Caki2 (cell line): ENCODE results near the gene RPS27A. TPM values are rescaled to one million over a fixed set of nuclear protein-coding genes. Genes with fewer than 3 reads are reported as not detected.
A peak's percentile ranks its signal among the peaks of the same experiment; 100 is the strongest.
"Not testable (repeated sequence)": the region's sequence is repeated elsewhere in the genome, so short reads cannot be mapped to it uniquely, and the experiment has no call there.

ENCODE experiments used
- DNase-seq: peaks from one replicate; pipeline ENCODE4 v3.0.0-alpha.2; 2015; ENCODE audit warnings: low read depth
- in situ Hi-C: cut with HindIII; loops from 2 replicates; pipeline ENCODE4 v1.10.0; 2016; ENCODE audit warnings: low sequenced_read_pairs, low pct_unique_long_range_greater_than_20kb, mixed read lengths
- total RNA-seq: library from RNA; depleted of rRNA; stranded (reverse); fragments of >200 nt; shearing (Covaris generic); gene quantifications from 2 replicates; pipeline ENCODE4 v1.2.3, GENCODE V29; 2014; ENCODE audit warnings: low replicate concordance; rRNA removed

The RPS27A gene
- 1,837 and 2,150 TPM in 2 replicates for total RNA-seq

GRCh38 chr2:55232084-55232862 lies at the start of gene RPS27A, which contains the start of gene CLHC1:
TSS of gene RPS27A (plus strand) at chr2:55232688. CDS start at chr2:55232825, 137 bp downstream.
TSS of gene CLHC1 (minus strand) at chr2:55232293. CDS start at chr2:55222411, 9,882 bp downstream.
- peak; percentile 95 for DNase-seq
- in situ Hi-C loops = no loop called here

GRCh38 chr2:55186837-55187236 lies 45.7 kb upstream of the RPS27A start:
- DNase-seq, in situ Hi-C loops: not testable (repeated sequence)

- in situ Hi-C loops, DNase-seq: not testable (repeated sequence)
These were observed 40.6 kb upstream of the RPS27A start for GRCh38 chr2:55191888-55192287.

GRCh38 chr2:55196526-55196925 lies 36.0 kb upstream of the RPS27A start:
- in situ Hi-C loops = no loop called here

GRCh38 chr2:55200416-55200815 lies 32.1 kb upstream of the RPS27A start:
- no peak for DNase-seq
- in situ Hi-C loops = no loop called here

More at GRCh38 chr2:55196526-55196925, 36.0 kb upstream of the RPS27A start:
- no peak for DNase-seq

GRCh38 chr2:55204536-55204935 lies 28.0 kb upstream of the RPS27A start:
- no peak for DNase-seq
- in situ Hi-C loops = no loop called here

GRCh38 chr2:55204950-55205349 lies 27.5 kb upstream of the RPS27A start:
- in situ Hi-C loops = no loop called here
- DNase-seq = no peak

GRCh38 chr2:55213822-55214221 lies 18.7 kb upstream of the RPS27A start:
- in situ Hi-C loops = no loop called here
- DNase-seq = no peak

GRCh38 chr2:55223958-55224760 lies 8.3 kb upstream of the RPS27A start:
- no peak for DNase-seq
- in situ Hi-C loops = no loop called here

GRCh38 chr2:55224761-55225261 lies 7.7 kb upstream of the RPS27A start:
- in situ Hi-C loops = no loop called here
- no peak for DNase-seq

GRCh38 chr2:55225481-55226020 lies 6.9 kb upstream of the RPS27A start:
- in situ Hi-C loops = no loop called here
- no peak for DNase-seq

- DNase-seq, in situ Hi-C loops: not testable (repeated sequence)
These were observed 4.9 kb upstream of the RPS27A start for GRCh38 chr2:55227437-55228225.

GRCh38 chr2:55228226-55228563 lies 4.3 kb upstream of the RPS27A start:
- no peak for DNase-seq
- in situ Hi-C loops = no loop called here

- in situ Hi-C loops = no loop called here
- DNase-seq = no peak
These were observed 3.3 kb upstream of the RPS27A start for GRCh38 chr2:55229221-55229620.

- in situ Hi-C loops = no loop called here
- DNase-seq = no peak
These were observed 1.9 kb upstream of the RPS27A start for GRCh38 chr2:55230551-55230950.

- peak; percentile 20 for DNase-seq
- in situ Hi-C loops = no loop called here
These were observed 873 bp upstream of the RPS27A start for GRCh38 chr2:55231546-55232083.

GRCh38 chr2:55232863-55233657 lies 572 bp downstream of the RPS27A start:
- peak; percentile 21 for DNase-seq
- in situ Hi-C loops = no loop called here
